IPS-20b (cell line): Measurements from ENCODE around the gene C8A.

Experiments
- H3K27ac ChIP-seq: one replicate; pipeline ENCODE4 v1.5.1; 2013; ENCODE audit warnings: low read length
- H3K27me3 ChIP-seq: 2 replicates; pipeline ENCODE4 v1.6.1; 2013; ENCODE audit warnings: mild to moderate bottlenecking, low read length, inconsistent platforms; ENCODE audit not compliant: insufficient read depth
- H3K36me3 ChIP-seq: 2 replicates; pipeline ENCODE4 v1.6.1; 2013; ENCODE audit warnings: low read depth, mild to moderate bottlenecking, inconsistent platforms, low read length, moderate library complexity; ENCODE audit not compliant: insufficient read depth
- H3K4me1 ChIP-seq: 2 replicates; pipeline ENCODE4 v1.6.1; 2013; ENCODE audit warnings: mild to moderate bottlenecking, control low read depth, inconsistent platforms, low read length, moderate library complexity; ENCODE audit not compliant: insufficient read depth
- H3K4me3 ChIP-seq: 2 replicates; pipeline ENCODE4 v1.5.1; 2013; ENCODE audit warnings: mild to moderate bottlenecking, low read length, inconsistent platforms
- H3K9ac ChIP-seq: 2 replicates; pipeline ENCODE4 v1.6.1; 2013; ENCODE audit warnings: low read depth, mild to moderate bottlenecking, inconsistent platforms, low read length, moderate library complexity
- H3K9me3 ChIP-seq: 2 replicates; pipeline ENCODE4 v1.6.1; 2013; ENCODE audit warnings: mild to moderate bottlenecking, low read depth, low read length, inconsistent platforms; ENCODE audit not compliant: insufficient read depth

Gene C8A

DNA sequence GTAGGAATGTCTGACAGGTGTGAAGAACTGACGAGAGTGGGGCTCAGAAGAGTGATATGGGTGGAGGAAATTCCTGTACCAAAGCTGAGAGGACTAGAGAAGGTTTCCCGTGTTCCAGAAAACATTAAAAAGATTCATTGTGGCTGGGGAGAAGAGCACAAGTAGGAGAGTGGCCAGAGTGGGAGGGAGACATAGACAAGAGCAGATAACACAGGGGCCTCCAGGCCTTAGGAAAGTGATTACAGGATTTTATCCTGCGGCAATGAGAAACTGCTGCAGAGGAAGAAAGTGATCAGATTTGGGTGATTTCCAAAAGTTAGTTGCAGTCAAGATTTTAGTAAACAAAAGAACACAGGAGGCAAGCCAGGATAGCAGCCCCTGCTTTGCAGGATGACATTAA lies 103.3 kb downstream of the C8A start:
- H3K4me3 ChIP-seq, result no peak overlapping the region
- H3K9ac ChIP-seq, result no peak overlapping the region
- no peaks in the 10 kb centered on the region for H3K27me3 ChIP-seq
- no peaks in the 10 kb centered on the region for H3K36me3 ChIP-seq
- no peaks in the 10 kb centered on the region for H3K9me3 ChIP-seq
- H3K27ac ChIP-seq, result no peak overlapping the region
- no peaks in the 10 kb centered on the region for H3K4me1 ChIP-seq

DNA sequence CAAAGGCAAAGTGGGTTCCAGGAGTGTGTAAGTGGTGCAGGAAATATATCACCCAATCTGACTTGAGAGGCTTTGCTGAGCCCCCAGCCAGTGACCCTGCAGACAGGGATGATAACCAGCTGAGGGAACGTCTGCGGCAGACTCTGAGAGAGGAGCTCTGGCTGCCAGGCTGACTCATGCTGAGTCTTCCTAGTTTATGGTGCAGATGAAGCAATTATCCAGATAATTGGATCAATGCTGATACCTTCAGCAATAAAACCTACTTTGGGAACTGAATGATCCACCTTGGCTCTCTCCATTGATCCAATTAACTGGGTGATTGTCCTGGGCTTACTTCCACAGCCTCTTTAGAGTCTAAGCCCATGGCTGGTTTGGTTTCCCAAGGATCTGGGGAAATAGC lies 103.9 kb downstream of the C8A start:
- no peaks in the 10 kb centered on the region for H3K9me3 ChIP-seq
- H3K4me3 ChIP-seq, result no peak overlapping the region
- no peaks in the 10 kb centered on the region for H3K4me1 ChIP-seq
- H3K9ac ChIP-seq, result no peak overlapping the region
- H3K27ac ChIP-seq, result no peak overlapping the region
- no peaks in the 10 kb centered on the region for H3K27me3 ChIP-seq
- H3K36me3 ChIP-seq, result no peaks in the 10 kb centered on the region

GRCh38 chr1:56961426-56961825 lies 106.8 kb downstream of the C8A start:
- H3K4me3 ChIP-seq, result no peak overlapping the region
- H3K27me3 ChIP-seq, result no peaks in the 10 kb centered on the region
- H3K27ac ChIP-seq, result no peak overlapping the region
- H3K9ac ChIP-seq, result no peak overlapping the region
- H3K36me3 ChIP-seq, result no peaks in the 10 kb centered on the region
- no peaks in the 10 kb centered on the region for H3K9me3 ChIP-seq
- no peaks in the 10 kb centered on the region for H3K4me1 ChIP-seq

DNA sequence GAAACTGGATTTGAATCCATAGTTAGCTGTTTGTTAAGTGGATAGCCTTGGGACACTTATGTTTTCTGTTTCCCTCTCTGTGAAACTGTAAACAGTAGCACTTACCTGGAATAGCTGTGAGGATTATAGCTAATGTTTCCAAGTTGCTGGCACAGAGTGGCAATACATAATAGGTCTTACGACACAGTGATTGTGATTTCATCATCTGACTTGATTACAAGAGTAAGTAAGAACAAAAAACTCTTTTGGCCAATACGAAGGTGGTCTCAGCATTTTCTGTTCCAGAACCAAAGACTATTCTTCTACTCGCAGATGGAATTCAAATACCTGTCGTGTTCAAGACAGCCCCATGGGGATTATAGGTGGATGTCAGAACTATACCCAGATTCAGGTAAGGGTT lies 109.1 kb downstream of the C8A start:
- Histone ChIP-seq H3K9me3 (no peaks in the 10 kb centered on the region), H3K36me3 (no peaks in the 10 kb centered on the region), H3K4me3 (no peak overlapping the region), H3K9ac (no peak overlapping the region), H3K4me1 (no peaks in the 10 kb centered on the region), H3K27me3 (no peaks in the 10 kb centered on the region), H3K27ac (no peak overlapping the region)

- no peaks in the 10 kb centered on the region for H3K36me3 ChIP-seq
- H3K9me3 ChIP-seq, result no peaks in the 10 kb centered on the region
- H3K4me1 ChIP-seq, result no peaks in the 10 kb centered on the region
- no peak overlapping the region for H3K9ac ChIP-seq
- H3K27me3 ChIP-seq, result no peaks in the 10 kb centered on the region
- H3K27ac ChIP-seq, result no peak overlapping the region
- H3K4me3 ChIP-seq, result no peak overlapping the region
Measured at GRCh38 chr1:56964349-56965017, 109.9 kb downstream of the C8A start.

DNA sequence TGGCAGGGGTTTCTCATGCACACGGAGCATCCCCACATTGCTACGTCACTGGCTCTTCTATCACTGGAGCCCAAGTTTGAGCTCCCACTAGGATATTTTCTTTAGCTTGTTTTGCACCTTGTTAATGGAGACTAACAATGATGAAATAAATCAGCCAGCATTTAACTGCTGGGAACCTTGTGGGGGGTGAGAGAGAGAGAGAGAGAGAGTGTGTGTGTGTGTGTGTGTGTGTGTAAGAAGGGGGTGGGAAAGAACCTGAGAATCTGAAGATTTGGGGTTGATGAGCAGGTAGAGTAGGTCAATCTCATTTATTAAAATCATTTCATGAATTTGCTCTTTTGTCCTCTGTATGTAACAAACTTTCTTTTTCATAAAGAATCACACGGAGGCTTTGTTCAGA lies 110.6 kb downstream of the C8A start:
- Histone ChIP-seq H3K4me3 (no peak overlapping the region), H3K27me3 (no peaks in the 10 kb centered on the region), H3K9ac (no peak overlapping the region), H3K27ac (no peak overlapping the region), H3K9me3 (no peaks in the 10 kb centered on the region), H3K36me3 (no peaks in the 10 kb centered on the region), H3K4me1 (no peaks in the 10 kb centered on the region)

DNA sequence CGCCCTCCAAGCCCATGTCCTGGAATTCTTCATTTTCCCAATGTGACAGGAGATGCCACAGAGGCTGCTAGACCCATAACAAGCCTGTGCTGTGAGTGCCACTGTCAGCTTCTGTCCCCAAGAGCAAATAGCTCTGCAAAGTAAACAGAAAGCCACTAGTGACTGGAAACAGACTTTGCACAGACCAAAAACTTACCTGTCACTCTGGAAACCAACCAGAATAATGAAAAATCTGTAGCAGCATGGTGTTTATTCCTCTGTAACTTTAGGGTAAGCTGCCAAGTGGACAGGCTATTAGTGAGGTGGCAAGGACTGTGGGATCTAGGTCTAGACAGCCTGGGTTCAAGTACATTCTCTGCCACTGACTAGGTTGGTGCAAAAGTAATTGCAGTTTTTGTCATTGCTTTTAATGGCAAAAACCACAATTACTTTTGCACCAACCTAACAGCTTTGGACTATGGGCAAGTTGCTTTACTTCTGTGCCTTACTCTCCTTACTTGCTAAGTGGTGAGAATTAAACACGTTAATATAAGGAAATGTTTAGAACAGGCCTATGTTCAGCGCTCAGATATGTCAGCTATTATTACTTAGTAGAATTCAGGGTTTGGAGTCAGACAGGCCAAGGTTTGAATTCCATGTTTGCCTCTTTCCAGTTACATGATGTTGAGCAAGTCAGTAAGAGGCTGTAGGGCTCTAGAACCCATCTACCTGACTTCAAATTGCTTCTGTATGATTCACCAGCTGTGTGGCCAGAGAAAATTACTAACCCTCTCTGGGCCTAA lies 111.5 kb downstream of the C8A start, which contains the start of gene C8B:
TSS of gene C8B (minus strand) at position 100 of the 782 bp plus-strand sequence. CDS start at position 33, 67 bp downstream.
- no peak within 1 kb of the TSS for H3K27ac ChIP-seq
- no peak within 1 kb of the TSS for H3K4me3 ChIP-seq
- H3K4me1 ChIP-seq, result no peaks in the 10 kb centered on the region
- no peaks in the 10 kb centered on the region for H3K27me3 ChIP-seq
- no peaks in the 10 kb centered on the region for H3K36me3 ChIP-seq
- H3K9me3 ChIP-seq, result no peaks in the 10 kb centered on the region
- no peak within 1 kb of the TSS for H3K9ac ChIP-seq

DNA sequence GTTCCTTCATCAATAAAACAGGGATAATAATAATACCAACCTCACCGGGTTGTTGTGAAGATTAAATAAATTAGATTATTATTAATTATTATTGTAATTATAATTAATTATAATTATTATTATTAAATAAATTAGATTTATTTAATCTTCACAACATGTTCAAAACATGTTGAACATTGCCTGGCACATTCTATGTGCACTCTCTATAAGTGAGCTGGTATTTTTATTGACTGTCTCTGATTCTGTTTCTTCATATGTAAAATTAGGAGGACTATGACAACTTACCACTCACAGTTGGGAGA lies 112.1 kb downstream of the C8A start:
- H3K4me1 ChIP-seq, result no peaks in the 10 kb centered on the region
- no peaks in the 10 kb centered on the region for H3K9me3 ChIP-seq
- H3K27ac ChIP-seq, result no peak overlapping the region
- no peak overlapping the region for H3K4me3 ChIP-seq
- H3K9ac ChIP-seq, result no peak overlapping the region
- no peaks in the 10 kb centered on the region for H3K27me3 ChIP-seq
- no peaks in the 10 kb centered on the region for H3K36me3 ChIP-seq

DNA sequence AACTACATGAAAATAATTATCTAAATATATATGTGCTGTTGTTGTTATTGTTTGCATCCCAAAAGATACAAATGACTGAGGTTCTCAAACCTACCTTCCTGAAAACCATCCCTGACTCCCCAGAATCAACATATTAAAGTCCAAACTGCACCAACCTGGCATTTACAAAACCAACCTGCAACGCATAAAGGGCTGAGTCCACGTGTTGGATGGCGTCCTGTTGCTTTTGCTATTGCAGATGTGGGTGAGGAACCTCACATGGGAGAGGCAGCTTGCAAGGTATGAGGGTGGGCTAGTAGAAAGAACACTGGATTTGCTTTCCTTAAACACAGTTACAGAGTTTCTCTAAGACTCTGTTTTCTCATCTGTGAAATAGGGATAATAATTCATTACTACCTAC lies 112.8 kb downstream of the C8A start:
- no peak overlapping the region for H3K27ac ChIP-seq
- no peaks in the 10 kb centered on the region for H3K27me3 ChIP-seq
- no peaks in the 10 kb centered on the region for H3K36me3 ChIP-seq
- no peak overlapping the region for H3K9ac ChIP-seq
- no peak overlapping the region for H3K4me3 ChIP-seq
- no peaks in the 10 kb centered on the region for H3K9me3 ChIP-seq
- H3K4me1 ChIP-seq, result no peaks in the 10 kb centered on the region
